Mesendoderm (in vitro differentiated cells): Measurements from ENCODE around the gene HMX2.

Experiments used
- DNase-seq: peaks from one replicate; pipeline ENCODE4 v3.0.0; 2013
- H2AK5ac ChIP-seq: 2 replicates; pipeline ENCODE4 v1.6.1; 2013; ENCODE audit warnings: low read length, inconsistent platforms
- H2BK120ac ChIP-seq: 2 replicates; pipeline ENCODE4 v1.6.1; 2013; ENCODE audit warnings: low read depth, mild to moderate bottlenecking, low read length, moderate library complexity, mixed read lengths
- H2BK15ac ChIP-seq: replicated peaks from 2 replicates; pipeline ENCODE4 v1.6.1; 2013; ENCODE audit warnings: low read depth, mild to moderate bottlenecking, moderate library complexity
- H2BK5ac ChIP-seq: 2 replicates; pipeline ENCODE4 v1.6.1; 2013; ENCODE audit warnings: low read length, inconsistent platforms
- H3K18ac ChIP-seq: 2 replicates; pipeline ENCODE4 v1.6.1; 2013; ENCODE audit warnings: mild to moderate bottlenecking, low read length, mixed read lengths
- H3K23ac ChIP-seq: one replicate; pipeline ENCODE4 v1.6.1; 2013; ENCODE audit warnings: low read length
- H3K27ac ChIP-seq: 2 replicates; pipeline ENCODE4 v1.5.1; 2013; ENCODE audit warnings: low read depth, mild to moderate bottlenecking, inconsistent platforms, low read length, moderate library complexity
- H3K27me3 ChIP-seq: 2 replicates; pipeline ENCODE4 v1.6.1; 2013; ENCODE audit warnings: low read length, control low read depth, mild to moderate bottlenecking, inconsistent platforms; ENCODE audit not compliant: insufficient read depth, poor library complexity
- H3K36me3 ChIP-seq: 2 replicates; pipeline ENCODE4 v1.6.1; 2013; ENCODE audit warnings: low read length, inconsistent platforms; ENCODE audit not compliant: control insufficient read depth, insufficient read depth
- H3K4ac ChIP-seq: one replicate; pipeline ENCODE4 v1.6.1; 2013; ENCODE audit warnings: low read depth, mild to moderate bottlenecking, low read length, moderate library complexity
- H3K4me1 ChIP-seq: 2 replicates; pipeline ENCODE4 v1.6.1; 2013; ENCODE audit warnings: low read depth, low read length, inconsistent platforms; ENCODE audit not compliant: control insufficient read depth
- H3K4me2 ChIP-seq: 2 replicates; pipeline ENCODE4 v1.6.1; 2013; ENCODE audit warnings: low read length
- H3K4me3 ChIP-seq: 2 replicates; pipeline ENCODE4 v1.5.1; 2013; ENCODE audit warnings: mild to moderate bottlenecking, low read length
- H3K56ac ChIP-seq: one replicate; pipeline ENCODE4 v1.6.1; 2013; ENCODE audit warnings: low read length
- H3K79me1 ChIP-seq: 2 replicates; pipeline ENCODE4 v1.6.1; 2013; ENCODE audit warnings: low read length, inconsistent platforms
- H3K79me2 ChIP-seq: 2 replicates; pipeline ENCODE4 v1.6.1; 2013; ENCODE audit warnings: mild to moderate bottlenecking, low read length; ENCODE audit not compliant: control insufficient read depth, insufficient read depth
- H3K9ac ChIP-seq: 2 replicates; pipeline ENCODE4 v1.6.1; 2013; ENCODE audit warnings: low read length, inconsistent platforms
- H4K5ac ChIP-seq: one replicate; pipeline ENCODE4 v1.6.1; 2013; ENCODE audit warnings: low read length
- H4K8ac ChIP-seq: one replicate; pipeline ENCODE4 v1.6.1; 2013; ENCODE audit warnings: low read depth, mild to moderate bottlenecking, control low read depth, low read length, moderate library complexity
- WGBS: extraction: QIAGEN DNeasy Blood & Tissue Kit; methylation state at CpG from one replicate; pipeline ENCODE4 v1.1.7; 2013; ENCODE audit warnings: low lambda C conversion rate, missing lambda C conversion rate; ENCODE audit not compliant: insufficient coverage; ENCODE audit errors: extremely low coverage; 5-methylcytosine and 5-hydroxymethylcytosine counted together

Gene HMX2

GRCh38 chr10:123136221-123136805 lies 11.6 kb upstream of the HMX2 start:
- H3K79me1 ChIP-seq = no peaks in the 10 kb centered on the region
- H3K4me2 ChIP-seq = peak overlapping the region; percentile 64
- H3K27ac ChIP-seq = no peak overlapping the region
- peaks cover 59% of the 10 kb centered on the region for H3K27me3 ChIP-seq
- H2BK5ac ChIP-seq = no peak overlapping the region
- no peak overlapping the region for H3K9ac ChIP-seq
- H3K4ac ChIP-seq = no peak overlapping the region
- H2BK15ac ChIP-seq = no peak overlapping the region
- no peaks in the 10 kb centered on the region for H3K79me2 ChIP-seq
- no peak overlapping the region for H4K8ac ChIP-seq
- H3K56ac ChIP-seq = peak overlapping the region; percentile 5
- no peak for DNase-seq
- H4K5ac ChIP-seq = no peak overlapping the region
- no peak overlapping the region for H3K18ac ChIP-seq
- H3K23ac ChIP-seq = no peak overlapping the region
- H2AK5ac ChIP-seq = no peak overlapping the region
- WGBS = no CpG with 5 or more reads among the region's 59 CpGs
- H3K36me3 ChIP-seq = no peaks in the 10 kb centered on the region
- no peak overlapping the region for H2BK120ac ChIP-seq
- H3K4me1 ChIP-seq = peaks cover 7% of the 10 kb centered on the region
- H3K4me3 ChIP-seq = no peak overlapping the region

GRCh38 chr10:123136806-123137642 lies 10.9 kb upstream of the HMX2 start:
- Histone ChIP-seq H3K9ac (peak overlapping the region; percentile 35), H3K27ac (no peak overlapping the region), H3K4me3 (peak overlapping the region; percentile 10), H4K8ac (no peak overlapping the region), H3K4me2 (peak overlapping the region; percentile 64), H3K4me1 (peaks cover 7% of the 10 kb centered on the region), H2BK5ac (no peak overlapping the region), H3K36me3 (no peaks in the 10 kb centered on the region), H4K5ac (no peak overlapping the region), H3K27me3 (peaks cover 60% of the 10 kb centered on the region), H3K79me1 (no peaks in the 10 kb centered on the region), H2BK15ac (no peak overlapping the region), H3K56ac (peak overlapping the region; percentile 66), H3K18ac (no peak overlapping the region), H2BK120ac (no peak overlapping the region), H3K4ac (no peak overlapping the region), H2AK5ac (no peak overlapping the region), H3K23ac (no peak overlapping the region), H3K79me2 (no peaks in the 10 kb centered on the region)
- peak; percentile 84 for DNase-seq
- no CpG with 5 or more reads among the region's 83 CpGs for WGBS

GRCh38 chr10:123139165-123139520 lies 8.8 kb upstream of the HMX2 start:
- Histone ChIP-seq H3K9ac (no peak overlapping the region), H2BK120ac (no peak overlapping the region), H3K79me1 (no peaks in the 10 kb centered on the region), H4K8ac (no peak overlapping the region), H3K23ac (no peak overlapping the region), H3K79me2 (no peaks in the 10 kb centered on the region), H3K36me3 (no peaks in the 10 kb centered on the region), H3K4ac (no peak overlapping the region), H2BK5ac (no peak overlapping the region), H4K5ac (no peak overlapping the region), H3K27ac (no peak overlapping the region), H3K27me3 (peaks cover 72% of the 10 kb centered on the region), H3K4me1 (no peaks in the 10 kb centered on the region), H3K4me3 (no peak overlapping the region), H2AK5ac (no peak overlapping the region), H3K56ac (no peak overlapping the region), H2BK15ac (no peak overlapping the region), H3K4me2 (no peak overlapping the region), H3K18ac (no peak overlapping the region)
- no CpG with 5 or more reads among the region's 7 CpGs for WGBS
- no peak for DNase-seq

- Histone ChIP-seq H3K9ac (no peak overlapping the region), H3K36me3 (no peaks in the 10 kb centered on the region), H3K18ac (no peak overlapping the region), H3K79me1 (no peaks in the 10 kb centered on the region), H3K4me2 (peak overlapping the region; percentile 45), H3K27ac (no peak overlapping the region), H4K5ac (no peak overlapping the region), H3K27me3 (peaks cover 72% of the 10 kb centered on the region), H4K8ac (no peak overlapping the region), H3K4me1 (no peaks in the 10 kb centered on the region), H2AK5ac (no peak overlapping the region), H2BK15ac (no peak overlapping the region), H3K79me2 (no peaks in the 10 kb centered on the region), H3K4me3 (no peak overlapping the region), H3K4ac (no peak overlapping the region), H3K23ac (no peak overlapping the region), H2BK5ac (no peak overlapping the region), H2BK120ac (no peak overlapping the region), H3K56ac (no peak overlapping the region)
- DNase-seq = peak; percentile 89
- no CpG with 5 or more reads among the region's 32 CpGs for WGBS
Observed at GRCh38 chr10:123139521-123140163, 8.3 kb upstream of the HMX2 start.

- Histone ChIP-seq H4K8ac (no peak overlapping the region), H3K79me2 (no peaks in the 10 kb centered on the region), H3K4me1 (no peaks in the 10 kb centered on the region), H4K5ac (no peak overlapping the region), H2AK5ac (no peak overlapping the region), H3K4me3 (no peak overlapping the region), H3K36me3 (no peaks in the 10 kb centered on the region), H3K23ac (no peak overlapping the region), H3K27ac (no peak overlapping the region), H2BK120ac (no peak overlapping the region), H3K79me1 (no peaks in the 10 kb centered on the region), H3K9ac (no peak overlapping the region), H2BK15ac (no peak overlapping the region), H3K18ac (no peak overlapping the region), H3K56ac (no peak overlapping the region), H2BK5ac (no peak overlapping the region), H3K4me2 (peak overlapping the region; percentile 45), H3K27me3 (peaks cover 71% of the 10 kb centered on the region), H3K4ac (no peak overlapping the region)
- WGBS = no CpG with 5 or more reads among the region's 43 CpGs
- DNase-seq = peak; percentile 37
Observed at GRCh38 chr10:123140164-123140982, 7.6 kb upstream of the HMX2 start.
